CD4-positive, alpha-beta memory T cell (primary cell): ENCODE results near the gene CMKLR1. TPM values are rescaled to one million over a fixed set of nuclear protein-coding genes. Genes with fewer than 3 reads are reported as not detected.
A peak's percentile ranks its signal among the peaks of the same experiment; 100 is the strongest.

Source experiments
- CTCF ChIA-PET: fragments of 350-600 bp; sonication (Branson Sonifier 250); formaldehyde crosslinking; loops from one replicate; lab custom pipeline; 2021; ENCODE audit warnings: inconsistent platforms; ENCODE audit not compliant: partially characterized antibody; lab: Charles Lee
- POLR2A ChIA-PET: fragments of 350-600 bp; sonication (Branson Sonifier 250); formaldehyde crosslinking; loops from one replicate; lab custom pipeline; 2021; ENCODE audit not compliant: partially characterized antibody; lab: Charles Lee
- DNase-seq, 5 donors: peaks; one replicate each; pipeline versions ENCODE4 v3.0.0 to v3.0.0-alpha.2; 2020 to 2022; ENCODE audit warnings: mixed read lengths in 1 of 5
- H3K27ac ChIP-seq: one replicate; pipeline ENCODE4 v1.7.0; 2013; ENCODE audit warnings: low read depth, low read length
- H3K27me3 ChIP-seq: 2 replicates; pipeline ENCODE4 v1.7.0; 2013; ENCODE audit warnings: mild to moderate bottlenecking, low read length, moderate library complexity; ENCODE audit not compliant: insufficient read depth
- H3K36me3 ChIP-seq: 2 replicates; pipeline ENCODE4 v1.7.0; 2013; ENCODE audit warnings: mild to moderate bottlenecking, low read length, moderate library complexity; ENCODE audit not compliant: insufficient read depth
- H3K4me1 ChIP-seq: 2 replicates; pipeline ENCODE4 v1.7.0; 2013; ENCODE audit warnings: mild to moderate bottlenecking, low read length, moderate library complexity; ENCODE audit not compliant: insufficient read depth
- H3K4me3 ChIP-seq, 2 donors: one replicate each; pipeline ENCODE4 v1.7.0; 2013; ENCODE audit warnings: low read length in 2 of 2, mild to moderate bottlenecking in 1 of 2
- H3K9me3 ChIP-seq, 2 donors: one replicate each; pipeline ENCODE4 v1.7.0; 2013; ENCODE audit warnings: low read length in 2 of 2, control low read depth in 1 of 2; ENCODE audit not compliant: control insufficient read depth in 1 of 2
- H3K27ac Mint-ChIP-seq, 7 donors: one replicate each; pipeline ENCODE4 v1.8.0; 2020 to 2021; ENCODE audit warnings: mixed read lengths in 7 of 7, mild to moderate bottlenecking in 6 of 7, inconsistent platforms in 3 of 7, moderate library complexity in 3 of 7
- H3K27me3 Mint-ChIP-seq, 2 donors: one replicate each; pipeline ENCODE4 v1.8.0; 2020 to 2021; ENCODE audit warnings: mixed read lengths in 2 of 2
- H3K36me3 Mint-ChIP-seq, 2 donors: one replicate each; pipeline ENCODE4 v1.8.0; 2020 to 2021; ENCODE audit warnings: mixed read lengths in 2 of 2, inconsistent platforms in 1 of 2, mild to moderate bottlenecking in 1 of 2
- H3K4me1 Mint-ChIP-seq, 4 donors: one replicate each; pipeline ENCODE4 v1.8.0; 2020 to 2021; ENCODE audit warnings: mixed read lengths in 4 of 4, mild to moderate bottlenecking in 1 of 4
- H3K4me3 Mint-ChIP-seq, 8 donors: one replicate each; pipeline ENCODE4 v1.8.0; 2020 to 2021; ENCODE audit warnings: mixed read lengths in 8 of 8, mild to moderate bottlenecking in 7 of 8, moderate library complexity in 6 of 8, inconsistent platforms in 3 of 8
- H3K9me3 Mint-ChIP-seq, 8 donors: one replicate each; pipeline ENCODE4 v1.8.0; 2020 to 2021; ENCODE audit warnings: mixed read lengths in 8 of 8, mild to moderate bottlenecking in 5 of 8, inconsistent platforms in 3 of 8, moderate library complexity in 1 of 8
- intact Hi-C: fragments of 100-400 bp; cut with micrococcal nuclease; formaldehyde crosslinking; loops from one replicate; pipeline ENCODE4 v1.15.1; 2023
- polyA plus RNA-seq, 2 donors: library from polyadenylated mRNA; unstranded; fragments of 300-500 nt; fragmentation: Illumina TruSeq; gene quantifications; one replicate each; pipeline ENCODE4 v1.2.3, GENCODE V29; 2021
- total RNA-seq, 2 experiments: library from RNA; stranded (reverse); gene quantifications; one replicate each; pipeline ENCODE4 v1.2.3, GENCODE V29; 2021

Gene CMKLR1
- total and polyA plus RNA-seq, 4 experiments from 2014 or later: 0.08 to 0.94 (median 0.87) TPM; not detected in 1

DNA sequence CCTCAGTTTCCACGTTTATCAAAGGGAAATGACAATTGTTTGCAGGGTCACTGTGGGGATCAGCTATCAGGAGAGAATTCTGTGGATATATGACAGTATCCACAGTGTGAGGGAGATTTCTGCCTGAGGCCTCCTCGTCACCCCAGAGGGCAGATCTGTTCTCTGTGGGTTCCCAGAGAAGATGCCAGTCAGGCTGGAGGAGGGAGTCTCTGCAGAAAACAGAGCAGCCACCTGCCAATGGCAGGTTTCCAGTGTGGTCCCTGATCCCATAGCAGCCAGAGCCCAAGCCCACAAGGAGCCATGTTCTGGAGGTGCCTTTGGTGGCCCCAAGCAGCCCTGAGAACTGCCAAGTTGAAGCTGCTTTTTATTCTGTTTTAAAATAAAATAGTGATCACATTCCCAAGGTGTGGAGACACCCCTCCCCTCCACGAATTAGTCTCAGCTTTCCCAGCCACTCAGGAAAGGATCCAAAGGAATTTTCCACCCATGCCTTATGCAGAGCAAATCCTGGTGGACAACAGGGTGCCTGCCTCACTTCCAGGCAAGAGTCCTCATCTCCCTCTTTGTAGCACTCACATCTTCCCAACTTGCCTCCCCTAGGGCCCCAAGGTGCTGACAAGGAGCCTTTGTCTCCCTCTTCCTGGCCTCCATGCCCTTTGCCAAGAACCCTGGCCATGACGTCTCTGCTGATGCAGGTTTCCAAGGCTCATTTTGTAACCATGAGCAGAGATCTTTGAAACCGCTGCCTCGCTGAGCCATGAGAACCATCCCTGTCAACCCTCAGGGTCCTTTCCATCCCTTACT, 20.4 kb downstream of the CMKLR1 start:
- Mint-ChIP-seq H3K27ac (peak overlapping the region in 1 of 7 donors; percentile 66), H3K9me3 (peaks cover 0 to 2% (median 0%) of the 10 kb centered on the region in 8 donors), H3K36me3 (no peaks in the 10 kb centered on the region), H3K27me3 (peaks cover 12 to 16% of the 10 kb centered on the region in 2 donors), H3K4me1 (peaks cover 6 to 20% (median 10%) of the 10 kb centered on the region in 4 donors), H3K4me3 (no peak overlapping the region)
- Histone ChIP-seq H3K4me1 (peaks cover 14% of the 10 kb centered on the region), H3K36me3 (no peaks in the 10 kb centered on the region), H3K27me3 (no peaks in the 10 kb centered on the region), H3K27ac (no peak overlapping the region), H3K4me3 (no peak overlapping the region), H3K9me3 (no peaks in the 10 kb centered on the region)
- POLR2A ChIA-PET: no interaction called here
- CTCF ChIA-PET: no interaction called here
- DNase-seq: no peak
- intact Hi-C loops: no loop called here

DNA sequence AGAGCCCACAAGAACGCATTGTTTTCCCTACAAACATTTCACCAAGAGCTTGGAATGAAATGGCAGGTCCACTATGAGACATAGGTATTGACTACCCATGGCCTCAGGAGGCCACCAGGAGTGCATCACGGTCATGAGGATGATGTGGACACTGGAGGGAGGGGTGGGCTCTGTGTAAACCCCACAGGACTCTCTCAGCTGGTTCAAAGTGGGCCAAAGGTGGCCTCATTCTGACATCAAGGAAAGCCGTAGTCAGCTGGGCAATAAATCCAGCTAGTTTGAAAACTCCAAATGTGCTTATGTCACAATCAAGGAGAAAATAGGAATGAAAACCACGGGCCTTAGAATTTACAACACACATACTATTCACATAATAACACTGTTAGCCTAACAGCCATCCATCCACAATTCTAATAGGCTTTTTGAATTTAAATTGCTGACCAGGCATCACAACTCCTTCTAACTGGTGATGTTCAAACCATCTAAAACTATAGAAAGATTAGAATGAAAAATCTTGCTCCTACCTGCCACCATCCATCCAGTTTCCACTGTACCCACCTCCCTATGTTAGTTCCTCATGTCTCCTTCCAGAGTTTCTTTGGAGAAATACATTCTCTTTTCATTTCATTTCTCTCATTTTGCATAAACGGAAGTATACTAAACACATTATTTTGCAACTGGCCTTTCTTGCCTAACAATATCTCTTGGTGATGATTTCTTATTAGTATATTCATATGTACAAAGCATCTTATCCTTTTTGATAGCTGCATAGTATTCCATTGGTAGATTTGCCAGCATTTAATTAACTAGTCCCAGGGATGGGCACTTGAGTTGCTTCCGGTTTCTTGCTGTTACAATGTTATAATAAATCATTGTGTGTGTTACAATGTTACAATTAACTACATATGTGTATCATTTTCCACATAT, 21.5 kb downstream of the CMKLR1 start:
- DNase-seq: no peak
- intact Hi-C loops: no loop called here
- Histone ChIP-seq H3K9me3 (no peaks in the 10 kb centered on the region), H3K27me3 (no peaks in the 10 kb centered on the region), H3K4me3 (no peak overlapping the region), H3K27ac (no peak overlapping the region), H3K4me1 (peaks cover 25% of the 10 kb centered on the region), H3K36me3 (no peaks in the 10 kb centered on the region)
- peaks cover 11 to 16% of the 10 kb centered on the region in 2 donors for H3K27me3 Mint-ChIP-seq
- H3K4me3 Mint-ChIP-seq: no peak overlapping the region
- H3K36me3 Mint-ChIP-seq: no peaks in the 10 kb centered on the region
- POLR2A ChIA-PET: no interaction called here
- H3K9me3 Mint-ChIP-seq: peaks cover 0 to 1% (median 0%) of the 10 kb centered on the region in 8 donors
- H3K27ac Mint-ChIP-seq: no peak overlapping the region
- CTCF ChIA-PET: no interaction called here
- H3K4me1 Mint-ChIP-seq: peaks cover 9 to 24% (median 16%) of the 10 kb centered on the region in 4 donors

DNA sequence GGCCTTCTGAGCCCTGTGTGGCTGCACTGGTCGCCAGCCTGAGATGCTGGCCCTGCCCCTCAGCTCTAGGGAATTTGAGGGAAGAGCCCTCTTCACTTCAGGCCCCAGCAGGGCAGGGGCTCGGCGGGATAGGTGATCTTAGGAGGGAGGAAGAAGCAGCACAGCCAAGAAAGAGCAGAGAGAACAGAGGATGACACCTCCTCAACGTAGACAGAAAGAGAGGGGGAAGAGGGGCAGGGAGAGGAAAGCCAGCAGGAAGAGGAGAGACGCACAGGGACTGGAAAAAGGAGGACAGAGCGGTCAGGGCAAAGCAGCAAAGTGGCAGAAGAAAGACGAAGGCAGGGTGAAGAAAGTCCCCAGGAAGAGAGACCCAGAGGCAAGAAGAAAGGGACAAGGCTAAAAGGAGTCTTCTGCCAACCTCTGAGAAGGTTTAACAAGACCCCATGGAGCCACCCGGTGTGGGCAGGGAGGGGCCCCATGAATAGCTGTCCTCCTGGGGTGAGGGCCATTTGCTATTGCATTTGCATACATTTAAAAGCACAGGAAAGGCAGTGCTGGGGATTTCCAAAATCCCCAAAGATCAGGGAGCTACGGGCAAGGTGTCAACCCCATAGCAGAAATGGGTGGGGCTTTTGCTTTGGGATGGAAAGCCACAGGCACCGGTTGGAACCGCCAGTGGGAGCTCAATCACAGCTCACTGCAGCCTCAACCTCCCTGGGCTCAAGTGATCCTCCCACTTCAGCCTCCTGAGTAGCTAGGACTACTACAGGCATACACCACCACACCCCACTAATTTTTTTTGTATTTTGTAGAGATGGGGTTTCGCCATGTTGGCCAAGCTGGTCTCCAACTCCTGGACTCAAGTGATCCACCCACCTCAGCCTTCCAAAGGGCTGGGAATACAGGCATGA, 22.7 kb downstream of the CMKLR1 start:
- no peaks in the 10 kb centered on the region for H3K36me3 ChIP-seq
- peak overlapping the region in 3 of 7 donors; percentile 14 to 56 (median 39) for H3K27ac Mint-ChIP-seq
- H3K9me3 ChIP-seq: no peaks in the 10 kb centered on the region
- no peak overlapping the region for H3K27ac ChIP-seq
- POLR2A ChIA-PET: no interaction called here
- H3K4me3 Mint-ChIP-seq: peak overlapping the region in 1 of 8 donors; percentile 13
- H3K4me1 Mint-ChIP-seq: peaks cover 9 to 24% (median 17%) of the 10 kb centered on the region in 4 donors
- H3K9me3 Mint-ChIP-seq: no peaks in the 10 kb centered on the region
- H3K27me3 ChIP-seq: no peaks in the 10 kb centered on the region
- H3K27me3 Mint-ChIP-seq: peaks cover 6 to 10% of the 10 kb centered on the region in 2 donors
- CTCF ChIA-PET: interaction anchor here (0.6 kb wide), 1 partner anchor 15 kb away, joined by 3 read pairs; no protein-coding TSS in a partner anchor
- peaks cover 27% of the 10 kb centered on the region for H3K4me1 ChIP-seq
- intact Hi-C loops: no loop called here
- no peak overlapping the region for H3K4me3 ChIP-seq
- no peak for DNase-seq
- no peaks in the 10 kb centered on the region for H3K36me3 Mint-ChIP-seq

DNA sequence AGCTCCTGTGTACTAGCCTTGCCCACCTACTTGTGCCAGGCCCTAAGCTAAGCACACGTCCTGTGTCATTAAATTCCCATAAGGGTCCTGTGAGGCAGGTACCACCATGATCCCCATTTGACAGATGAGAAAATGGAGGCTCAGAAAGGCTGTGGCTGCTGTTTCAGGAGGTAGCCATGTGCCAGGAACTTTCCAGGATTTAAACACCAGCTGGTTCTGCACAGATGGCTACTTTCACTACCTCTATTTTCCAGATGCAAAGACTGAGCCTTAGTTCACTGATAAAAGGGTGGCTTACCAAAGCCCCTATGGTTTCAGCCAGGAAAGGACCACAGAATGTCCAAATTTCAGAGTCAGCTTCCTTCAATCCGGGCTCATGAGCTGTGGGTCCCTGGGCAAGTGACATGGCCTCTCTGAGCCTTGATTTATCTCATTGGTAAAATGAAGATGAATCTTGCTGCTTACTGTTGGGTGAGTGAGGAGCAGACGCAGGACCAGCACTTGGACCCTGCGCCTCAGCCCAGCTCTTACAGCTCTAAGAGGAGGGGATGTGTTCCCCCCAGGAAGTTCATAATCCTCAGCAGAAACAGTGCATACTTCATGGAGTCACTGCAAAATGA, 23.5 kb downstream of the CMKLR1 start:
- ChIA-PET POLR2A (no interaction called here), CTCF (interaction anchor here (0.7 kb wide), 1 partner anchor 519 kb away, joined by 3 read pairs; no protein-coding TSS in a partner anchor)
- Histone ChIP-seq H3K27me3 (no peaks in the 10 kb centered on the region), H3K4me3 (no peak overlapping the region), H3K27ac (no peak overlapping the region), H3K36me3 (no peaks in the 10 kb centered on the region), H3K9me3 (no peaks in the 10 kb centered on the region), H3K4me1 (peaks cover 27% of the 10 kb centered on the region)
- intact Hi-C loops: no loop called here
- no peak for DNase-seq
- H3K27me3 Mint-ChIP-seq: peaks cover 6 to 8% of the 10 kb centered on the region in 2 donors
- no peaks in the 10 kb centered on the region for H3K36me3 Mint-ChIP-seq
- H3K27ac Mint-ChIP-seq: peak overlapping the region in 1 of 7 donors; percentile 7
- no peaks in the 10 kb centered on the region for H3K9me3 Mint-ChIP-seq
- H3K4me1 Mint-ChIP-seq: peaks cover 9 to 24% (median 18%) of the 10 kb centered on the region in 4 donors
- no peak overlapping the region for H3K4me3 Mint-ChIP-seq

DNA sequence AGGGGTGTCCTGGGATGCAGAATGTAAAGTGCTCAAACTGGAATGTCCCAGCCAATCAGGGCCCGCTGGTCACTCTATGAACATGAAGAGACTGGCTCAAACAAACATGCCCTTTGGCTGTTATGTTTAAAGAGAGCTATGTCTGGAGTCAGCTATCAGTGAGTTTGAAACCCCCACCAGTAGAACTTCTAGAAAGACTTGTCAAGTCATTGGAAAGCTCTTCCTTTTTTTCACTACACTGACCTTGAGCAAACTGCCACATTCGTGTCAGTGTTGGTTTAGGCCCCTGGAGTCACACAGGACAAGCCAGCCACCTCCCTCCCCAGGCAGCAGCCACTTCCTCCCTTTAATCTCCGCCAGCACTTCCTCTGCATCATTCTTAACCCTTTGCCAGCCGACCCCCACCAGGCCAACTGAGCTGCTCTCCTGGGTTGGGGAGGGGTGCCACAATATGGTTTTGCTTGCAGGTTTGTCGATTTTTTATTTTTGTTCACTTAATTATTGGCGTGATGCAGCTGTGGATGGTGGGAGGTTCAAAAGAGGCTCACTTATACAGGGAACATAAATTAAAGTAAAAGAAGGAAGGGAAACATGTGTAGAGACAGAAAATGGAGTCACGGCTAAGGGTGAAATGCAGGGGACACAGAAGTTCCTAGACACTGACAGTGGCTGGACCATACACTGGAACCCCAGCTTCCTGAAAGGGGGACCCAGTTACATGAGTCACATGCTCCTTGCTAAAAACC, 25.3 kb downstream of the CMKLR1 start:
- no peaks in the 10 kb centered on the region for H3K36me3 Mint-ChIP-seq
- CTCF ChIA-PET: interaction anchor here (1.5 kb wide), 1 partner anchor 13 kb away, joined by 7 read pairs; no protein-coding TSS in a partner anchor
- peak overlapping the region in 4 of 7 donors; percentile 82 to 93 (median 90) for H3K27ac Mint-ChIP-seq
- H3K4me3 ChIP-seq: no peak overlapping the region
- no peak overlapping the region for H3K27ac ChIP-seq
- peaks cover 27% of the 10 kb centered on the region for H3K4me1 ChIP-seq
- POLR2A ChIA-PET: interaction anchor here (0.7 to 2.1 kb wide), 7 partner anchors 8 to 80 kb away, joined by 3 to 8 read pairs (median 4); no protein-coding TSS in a partner anchor
- no peaks in the 10 kb centered on the region for H3K27me3 ChIP-seq
- H3K36me3 ChIP-seq: no peaks in the 10 kb centered on the region
- intact Hi-C loops: no loop called here
- H3K9me3 Mint-ChIP-seq: no peaks in the 10 kb centered on the region
- H3K27me3 Mint-ChIP-seq: peaks cover 2 to 3% of the 10 kb centered on the region in 2 donors
- H3K4me1 Mint-ChIP-seq: peaks cover 9 to 24% (median 17%) of the 10 kb centered on the region in 4 donors
- DNase-seq: peak in 2 of 5 donors; percentile 30 to 38
- peak overlapping the region in 6 of 8 donors; percentile 53 to 85 (median 76) for H3K4me3 Mint-ChIP-seq
- no peaks in the 10 kb centered on the region for H3K9me3 ChIP-seq
